Transverse colon (tissue), 3 donors: Measurements from ENCODE around the gene SNAPC3.

Source experiments
- EP300 ChIP-seq: sonication (generic); formaldehyde crosslinking; IDR thresholded peaks from one replicate; pipeline ENCODE4 v1.6.1; 2017; ENCODE audit warnings: antibody characterized with exemption, low read depth
- POLR2A ChIP-seq: fragments of 450-650 bp; IDR thresholded peaks from one replicate; pipeline ENCODE4 v1.6.1; 2016; ENCODE audit warnings: antibody characterized with exemption, mild to moderate bottlenecking, moderate library complexity
- TF ChIP-seq, protein P1 (sequence below), 5 experiments: fragments of 200-600 bp in 3 of 5; fragments of 450-650 bp in 2 of 5; sonication (generic) in 3 of 5; IDR thresholded peaks; 1 replicate in 2 of 5; 2 replicates in 3 of 5; pipeline ENCODE4 v1.5.1; 2016 to 2017; ENCODE audit warnings: antibody characterized with exemption in 5 of 5, inconsistent platforms in 3 of 5, mild to moderate bottlenecking in 2 of 5, moderate library complexity in 1 of 5

DNA sequence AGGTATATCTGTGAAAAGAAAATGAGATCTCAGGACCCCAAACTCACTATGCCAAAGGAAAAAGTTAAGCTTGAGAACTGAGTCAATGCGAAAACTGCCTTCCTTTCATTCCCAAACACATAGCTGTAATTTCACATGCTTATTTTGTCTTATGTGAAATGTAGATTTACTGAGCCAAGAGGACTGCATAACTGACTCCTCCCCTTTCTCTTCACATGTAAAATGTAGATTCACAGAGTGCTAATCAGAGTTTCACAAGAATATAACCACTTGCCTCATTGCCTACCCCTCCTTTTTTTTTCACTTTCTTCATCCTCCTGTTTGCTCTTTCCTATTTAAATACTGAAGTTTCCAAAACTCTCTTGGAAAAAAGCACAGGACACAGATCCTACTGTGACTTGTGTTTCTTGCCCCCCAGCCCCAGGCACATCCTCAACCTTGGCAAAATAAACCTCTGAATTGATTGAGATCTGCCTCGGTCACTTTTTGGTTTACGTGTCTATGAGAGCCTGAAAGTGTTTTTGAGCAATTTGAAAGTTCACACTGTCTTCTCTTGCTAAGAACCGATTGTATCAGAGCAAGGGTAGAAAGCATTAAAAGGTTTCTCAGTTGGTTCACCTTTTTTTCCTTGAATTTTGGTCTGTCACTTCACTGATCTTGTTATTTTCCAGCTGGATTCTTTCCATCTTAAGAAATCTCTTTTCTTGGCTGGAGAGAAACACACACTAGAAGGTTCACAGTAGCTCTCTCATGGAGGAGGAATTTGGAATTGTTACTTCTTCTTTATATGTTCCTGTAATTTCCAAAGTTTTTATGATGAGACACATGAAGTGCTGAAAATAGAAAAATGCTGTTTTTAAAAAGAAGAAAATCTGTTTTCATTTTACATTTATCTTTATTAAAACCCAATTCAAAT, 44.8 kb upstream of the SNAPC3 start:
- TF ChIP-seq POLR2A (no peak), EP300 (no peak)
- TF ChIP-seq, protein P1, sequence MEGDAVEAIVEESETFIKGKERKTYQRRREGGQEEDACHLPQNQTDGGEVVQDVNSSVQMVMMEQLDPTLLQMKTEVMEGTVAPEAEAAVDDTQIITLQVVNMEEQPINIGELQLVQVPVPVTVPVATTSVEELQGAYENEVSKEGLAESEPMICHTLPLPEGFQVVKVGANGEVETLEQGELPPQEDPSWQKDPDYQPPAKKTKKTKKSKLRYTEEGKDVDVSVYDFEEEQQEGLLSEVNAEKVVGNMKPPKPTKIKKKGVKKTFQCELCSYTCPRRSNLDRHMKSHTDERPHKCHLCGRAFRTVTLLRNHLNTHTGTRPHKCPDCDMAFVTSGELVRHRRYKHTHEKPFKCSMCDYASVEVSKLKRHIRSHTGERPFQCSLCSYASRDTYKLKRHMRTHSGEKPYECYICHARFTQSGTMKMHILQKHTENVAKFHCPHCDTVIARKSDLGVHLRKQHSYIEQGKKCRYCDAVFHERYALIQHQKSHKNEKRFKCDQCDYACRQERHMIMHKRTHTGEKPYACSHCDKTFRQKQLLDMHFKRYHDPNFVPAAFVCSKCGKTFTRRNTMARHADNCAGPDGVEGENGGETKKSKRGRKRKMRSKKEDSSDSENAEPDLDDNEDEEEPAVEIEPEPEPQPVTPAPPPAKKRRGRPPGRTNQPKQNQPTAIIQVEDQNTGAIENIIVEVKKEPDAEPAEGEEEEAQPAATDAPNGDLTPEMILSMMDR (IDR thresholded peaks at IDR 0.05): no peak
